ENCODE results near the gene AK1. TPM values are rescaled to one million over a fixed set of nuclear protein-coding genes. Genes with fewer than 3 reads are reported as not detected.

The AK1 gene
- total and polyA plus RNA-seq, 2 of the 13 experiments (the other 11 are each of a cell fraction or from before 2014, with no cell fraction given) = 19.1 to 32.8 TPM

GRCh38 chr9:127877566-127877998 lies at the start of gene AK1 (continued):
- TF ChIP-seq SNAPC4 (CRISPR knock-in tag; IDR thresholded peaks at IDR 0.05) (no peak), ZNF276 (CRISPR knock-in tag; IDR thresholded peaks at IDR 0.05; ENCODE audit: low read depth) (no peak), ZNF12 (CRISPR knock-in tag; IDR thresholded peaks at IDR 0.05) (no peak), ZBTB7A (CRISPR knock-in tag; IDR thresholded peaks at IDR 0.05) (no peak), MBNL3 (CRISPR knock-in tag; conservative IDR thresholded peaks at IDR 0.05) (no peak), ZNF317 (CRISPR knock-in tag; IDR thresholded peaks at IDR 0.05) (no peak), ZBTB39 (CRISPR knock-in tag; IDR thresholded peaks at IDR 0.05) (0 out of 2 replicates have a peak, but pooled peaks have one; percentile 17), SETDB1 (CRISPR knock-in tag; IDR thresholded peaks at IDR 0.05; ENCODE audit: borderline replicate concordance) (no peak), ZMYM3 (CRISPR knock-in tag; IDR thresholded peaks at IDR 0.05) (no peak), NR3C1 (CRISPR knock-in tag; IDR thresholded peaks at IDR 0.05) (no peak), PAWR (CRISPR knock-in tag; IDR thresholded peaks at IDR 0.05; ENCODE audit: borderline replicate concordance) (0 out of 2 replicates have a peak, but pooled peaks have one; percentile 46), ZNF264 (CRISPR knock-in tag; IDR thresholded peaks at IDR 0.05) (no peak), CREM (IDR thresholded peaks at IDR 0.05) (no peak), CREM (CRISPR knock-in tag; IDR thresholded peaks at IDR 0.05) (no peak), ZNF850 (CRISPR knock-in tag; conservative IDR thresholded peaks at IDR 0.05) (no peak), SCMH1 (CRISPR knock-in tag; IDR thresholded peaks at IDR 0.05; ENCODE audit: borderline replicate concordance) (no peak), RFX5 (IDR thresholded peaks at IDR 0.05; ENCODE audit: low read depth, low read length) (no peak), BRF2 (CRISPR knock-in tag; IDR thresholded peaks at IDR 0.05) (no peak), ZBTB25 (CRISPR knock-in tag; IDR thresholded peaks at IDR 0.05) (no peak), ZNF331 (CRISPR knock-in tag; IDR thresholded peaks at IDR 0.05) (no peak), ZNF33A (CRISPR knock-in tag; IDR thresholded peaks at IDR 0.05; ENCODE audit: borderline replicate concordance) (no peak)

Measured in HepG2 (cell line).